HG03469 (cell line): ENCODE results near the gene ABCD3.
A peak's percentile ranks its signal among the peaks of the same experiment; 100 is the strongest.
"Not testable (repeated sequence)": the region's sequence is repeated elsewhere in the genome, so short reads cannot be mapped to it uniquely, and the experiment has no call there.

ENCODE experiments used
- ATAC-seq: cut with Tn5 transposase; IDR thresholded peaks from one replicate; pipeline ENCODE4 v1.9.1; 2021; ENCODE audit warnings: mild to moderate bottlenecking, moderate library complexity, moderate number of reproducible peaks; ENCODE audit not compliant: unreplicated experiment

The ABCD3 gene

DNA sequence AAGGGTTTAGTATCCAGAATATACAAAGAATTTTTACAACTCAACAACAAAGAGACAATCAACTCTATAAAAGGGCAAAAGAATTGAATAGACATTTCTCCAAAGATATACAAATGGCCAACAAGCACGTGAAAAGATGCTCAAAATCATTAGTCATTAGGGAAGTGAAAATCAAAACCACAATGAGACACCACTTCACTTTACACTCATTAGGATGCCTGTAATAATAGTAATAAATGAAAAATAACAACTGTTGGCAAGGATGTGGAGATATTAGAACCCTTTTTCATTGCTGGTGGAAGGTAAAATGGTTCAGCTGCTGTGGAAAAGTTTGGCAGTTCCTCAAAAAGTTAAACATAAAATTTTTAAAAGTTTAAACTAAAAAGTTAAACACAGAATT is 7.0 kb upstream of the ABCD3 start:
- peak; percentile 87 for ATAC-seq

DNA sequence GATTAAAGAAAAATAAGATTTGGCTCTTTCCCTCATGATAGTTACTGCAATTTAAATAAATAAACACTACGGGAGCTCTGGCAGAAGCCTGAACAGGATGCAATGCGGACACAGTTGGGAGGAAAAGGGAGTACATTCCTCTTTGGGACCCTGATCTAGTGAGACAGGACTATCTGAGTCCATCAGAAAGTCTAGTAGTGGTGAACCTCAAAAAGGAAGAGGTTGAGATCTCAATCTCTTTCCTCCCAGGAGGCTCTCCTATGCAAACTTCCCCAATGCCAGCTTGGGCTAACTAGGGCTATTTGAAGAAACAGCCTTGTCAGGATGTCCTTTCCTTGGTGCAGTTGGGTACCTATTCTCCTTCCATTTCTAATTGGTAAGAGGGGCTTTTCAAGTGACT is 4.9 kb upstream of the ABCD3 start:
- ATAC-seq = no peak

DNA sequence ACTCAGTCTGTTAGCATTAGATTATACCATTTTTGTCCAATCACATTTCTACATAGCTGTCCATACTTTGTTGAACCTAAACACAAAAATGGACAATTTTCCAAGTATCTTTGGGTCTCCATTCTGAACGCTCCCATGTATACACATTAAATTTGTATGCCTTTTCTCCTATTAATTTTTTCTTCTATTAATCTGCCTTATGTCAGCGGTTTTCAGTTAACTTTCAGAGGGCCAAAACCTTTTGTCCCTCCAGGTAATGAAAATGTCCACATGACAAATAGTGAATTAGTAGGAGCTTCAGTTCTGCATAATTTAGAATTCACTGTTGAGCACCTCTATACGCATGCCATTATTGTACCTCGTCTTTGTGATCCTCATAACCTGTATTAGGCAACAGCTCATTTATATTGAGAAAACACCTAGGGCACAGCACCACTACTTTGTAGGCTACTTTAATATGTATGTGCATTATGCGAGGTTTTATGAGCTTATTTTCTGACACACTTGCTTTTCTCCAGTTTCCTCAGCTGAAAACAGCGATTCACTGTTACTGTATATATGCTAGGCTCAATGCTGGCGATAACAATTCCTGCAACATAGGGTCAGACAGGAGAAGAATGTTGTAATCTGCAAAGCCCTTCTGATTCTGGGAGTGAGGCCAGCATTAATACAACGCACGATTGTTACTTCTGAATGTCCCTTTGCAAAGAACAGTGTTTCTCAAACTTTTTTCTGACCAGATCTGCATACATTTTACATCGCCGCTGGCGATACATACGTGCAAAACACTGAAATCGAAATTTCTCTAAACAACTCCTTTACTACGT is 1.1 kb upstream of the ABCD3 start:
- no peak for ATAC-seq

DNA sequence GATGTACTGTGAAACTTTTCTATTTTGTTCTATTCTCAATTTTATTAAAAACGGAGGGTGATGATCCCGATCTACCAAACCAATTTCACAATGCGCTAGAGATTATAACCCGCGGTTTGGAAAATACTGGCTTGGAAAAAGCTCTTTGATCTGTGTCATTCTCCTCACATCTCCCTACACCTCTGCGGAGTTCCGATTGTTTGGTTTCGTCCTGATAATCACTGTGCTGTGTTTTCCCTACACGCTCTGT is 536 bp upstream of the ABCD3 start:
- ATAC-seq = no peak

DNA sequence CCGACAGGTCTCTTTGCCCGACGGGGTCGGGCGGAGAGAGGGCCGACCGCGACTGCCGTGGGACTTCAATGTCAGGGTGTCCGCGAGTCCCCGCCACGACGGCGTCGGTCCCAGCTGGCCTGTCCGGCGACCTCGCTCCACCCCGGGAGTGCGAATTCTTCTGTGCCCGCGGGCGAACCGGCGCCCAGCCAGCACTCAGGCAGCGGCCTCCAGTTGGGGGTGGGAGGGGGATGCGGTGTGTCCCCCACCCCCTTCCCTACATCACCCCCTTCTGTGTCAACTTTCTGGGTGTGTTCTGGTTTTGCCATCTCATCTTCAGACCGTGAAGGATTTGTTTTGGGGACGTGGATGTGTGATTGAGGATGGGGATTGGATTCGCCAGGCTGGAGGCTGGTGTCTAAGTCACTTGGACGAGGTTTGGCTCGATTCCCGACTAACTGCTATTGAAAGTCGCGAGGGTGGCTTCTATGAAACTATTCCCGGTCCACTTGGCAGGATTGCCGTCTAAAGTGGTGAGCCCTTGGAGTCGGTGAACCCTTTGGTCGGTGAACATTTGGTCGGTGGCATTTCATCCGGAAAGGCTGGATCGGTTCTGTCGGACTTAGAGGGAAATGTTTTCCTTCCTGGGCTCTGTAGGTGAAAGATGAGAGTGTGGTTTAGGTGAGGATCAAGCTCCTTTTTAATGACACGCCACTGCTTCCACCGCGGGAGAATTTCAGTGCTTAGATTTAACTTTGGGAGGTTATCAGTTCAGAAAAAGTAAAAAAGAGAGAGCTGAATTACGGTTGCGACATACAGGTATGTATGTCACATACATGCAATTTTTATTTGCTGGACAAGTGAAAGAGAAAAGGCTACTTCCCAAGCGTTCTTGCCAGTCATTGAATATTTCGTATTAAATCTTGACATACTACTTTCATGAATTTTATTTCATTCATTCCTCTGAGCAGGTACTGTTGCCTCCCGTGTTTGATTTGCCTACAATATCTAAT is 771 bp downstream of the ABCD3 start:
- no peak for ATAC-seq

DNA sequence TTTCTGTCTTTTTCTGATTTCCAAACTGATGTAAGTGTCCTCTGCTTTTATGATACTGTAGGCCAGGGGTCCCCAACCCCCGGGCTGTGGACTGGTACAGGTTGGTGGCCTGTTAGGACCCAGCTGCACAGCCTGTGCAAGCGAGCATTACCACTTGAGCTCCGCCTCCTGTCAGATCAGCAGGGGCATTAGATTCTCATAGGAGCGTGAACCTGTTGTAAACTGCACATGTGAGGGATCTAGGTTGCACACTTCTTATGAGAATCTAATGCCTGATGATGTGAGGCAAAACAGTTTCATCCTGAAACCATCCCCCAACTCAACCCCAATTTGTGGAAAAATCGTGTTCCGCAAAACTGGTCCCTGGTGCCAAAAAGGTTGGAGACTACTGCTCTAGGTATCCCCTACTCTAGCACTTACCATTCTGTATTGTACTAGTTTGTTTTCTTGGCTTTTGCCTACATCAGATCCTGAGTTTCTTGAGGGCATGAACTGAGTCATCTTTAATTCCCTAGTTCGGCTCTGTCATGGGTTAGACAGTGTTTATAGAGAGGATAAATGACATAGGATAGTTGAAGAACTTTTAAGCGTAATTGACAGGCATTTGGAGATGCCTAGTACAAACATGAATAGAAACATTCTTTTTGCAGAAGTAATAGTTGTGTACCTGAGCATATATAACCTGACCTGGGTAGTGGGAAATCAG is 4.1 kb downstream of the ABCD3 start:
- no peak for ATAC-seq

DNA sequence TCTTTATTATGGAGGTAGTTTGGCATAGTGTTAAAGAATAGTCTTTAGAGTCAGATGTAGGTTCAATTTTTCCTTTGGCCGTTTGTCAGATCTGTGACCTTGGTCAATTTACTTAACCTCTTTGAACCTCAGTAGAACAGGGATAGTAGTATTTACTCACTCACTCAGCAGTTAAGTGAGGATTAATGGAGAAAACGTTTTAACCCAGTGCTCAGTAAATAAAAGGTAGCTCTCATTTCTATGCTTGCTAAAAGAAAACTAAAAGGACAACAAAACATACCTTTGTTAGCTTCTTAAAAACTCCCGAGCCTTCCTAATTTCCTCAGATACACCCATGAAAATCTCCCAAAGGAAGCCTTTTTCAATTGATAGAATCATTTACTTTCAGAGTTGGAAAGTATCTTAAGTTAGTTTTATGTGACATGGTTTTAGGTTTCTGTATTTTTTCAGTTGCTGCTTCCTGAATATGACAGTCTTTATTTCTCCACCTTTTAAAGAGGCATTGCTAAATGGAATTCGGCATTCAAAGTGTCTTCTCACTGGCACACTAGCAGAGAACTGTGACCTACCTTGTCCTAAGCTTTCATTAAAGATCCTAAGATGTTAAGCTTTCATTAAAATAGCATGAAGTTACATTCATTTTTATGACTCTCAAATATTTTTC is 7.8 kb downstream of the ABCD3 start:
- ATAC-seq = no peak

DNA sequence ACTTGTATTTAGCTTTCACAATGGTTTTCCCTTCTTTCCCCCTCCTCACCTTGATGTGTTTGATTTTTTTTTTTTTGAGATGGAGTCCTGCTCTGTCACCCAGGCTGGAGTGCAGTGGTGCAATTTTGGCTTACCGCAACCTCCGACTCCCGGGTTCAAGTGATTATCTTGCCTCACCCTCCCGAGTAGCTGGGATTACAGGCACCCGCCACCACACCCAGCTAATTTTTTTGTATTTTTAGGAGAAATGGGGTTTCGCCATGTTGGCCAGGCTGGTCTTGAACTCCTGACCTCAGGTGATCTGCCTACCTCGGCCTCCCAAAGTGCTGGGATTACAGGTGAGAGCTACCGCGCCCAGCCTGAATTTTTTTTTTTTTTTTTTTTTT is 8.3 kb downstream of the ABCD3 start:
- ATAC-seq = not testable (repeated sequence)

DNA sequence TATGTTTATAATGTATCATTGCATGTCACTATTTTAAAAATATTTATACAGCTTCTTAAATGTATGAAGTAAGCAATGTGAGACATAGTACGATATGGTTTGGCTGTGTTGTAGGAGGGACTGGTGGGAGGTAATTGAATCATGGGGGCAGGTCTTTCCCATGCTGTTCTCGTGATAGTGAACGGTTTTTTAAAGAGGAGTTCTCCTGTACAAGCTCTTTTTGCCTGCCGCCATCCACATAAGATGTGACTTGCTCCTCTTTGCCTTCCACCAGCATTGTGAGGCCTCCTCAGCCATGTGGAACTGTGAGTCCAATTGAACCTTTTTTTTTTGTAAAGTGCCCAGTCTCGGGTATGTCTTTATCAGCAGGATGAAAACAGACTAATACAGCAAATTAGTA is 10.3 kb downstream of the ABCD3 start:
- ATAC-seq = no peak

DNA sequence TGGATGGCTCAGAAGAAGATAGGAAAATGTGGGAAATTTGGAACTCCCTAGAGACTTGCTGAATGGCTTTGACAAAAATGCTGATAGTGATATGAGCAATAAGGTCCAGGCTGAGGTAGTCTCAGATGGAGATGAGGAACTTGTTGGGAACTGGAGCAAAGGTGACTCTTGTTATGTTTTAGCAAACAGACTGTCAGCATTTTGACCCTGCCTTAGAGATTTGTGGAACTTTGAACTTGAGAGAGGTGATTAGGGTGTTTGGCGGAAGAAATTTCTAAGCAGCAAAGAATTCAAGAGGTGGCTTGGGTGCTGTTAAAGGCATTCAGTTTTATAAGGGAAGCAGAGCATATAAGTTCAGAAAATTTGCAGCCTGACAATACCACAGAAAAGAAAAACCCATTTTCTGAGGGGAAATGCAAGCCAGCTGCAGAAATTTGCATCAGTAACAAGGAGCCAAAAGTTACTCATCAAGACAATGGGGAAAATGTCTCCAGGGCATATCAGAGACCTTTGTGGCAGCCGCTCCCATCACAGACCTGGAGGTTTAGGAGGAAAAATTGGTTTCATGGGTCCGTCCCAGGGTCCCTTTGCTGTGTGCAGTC is 10.8 kb downstream of the ABCD3 start:
- not testable (repeated sequence) for ATAC-seq

DNA sequence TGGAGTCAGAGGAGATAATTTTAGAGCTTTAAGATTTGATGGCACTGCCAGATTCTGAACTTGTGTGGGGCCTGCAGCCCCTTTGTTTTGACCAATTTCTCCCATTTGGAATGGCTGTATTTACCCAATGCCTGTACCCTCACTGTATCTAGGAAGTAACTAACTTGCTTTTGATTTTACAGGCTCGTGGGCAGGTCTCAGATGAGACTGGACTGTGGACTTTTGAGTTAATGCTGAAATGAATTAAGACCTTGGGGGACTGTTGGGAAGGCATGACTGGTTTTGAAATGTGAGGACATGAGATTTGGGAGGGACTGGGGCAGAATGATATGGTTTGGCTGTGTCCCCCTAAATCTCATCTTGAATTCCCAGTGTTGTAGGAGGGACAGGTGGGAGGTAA is 11.9 kb downstream of the ABCD3 start:
- not testable (repeated sequence) for ATAC-seq

DNA sequence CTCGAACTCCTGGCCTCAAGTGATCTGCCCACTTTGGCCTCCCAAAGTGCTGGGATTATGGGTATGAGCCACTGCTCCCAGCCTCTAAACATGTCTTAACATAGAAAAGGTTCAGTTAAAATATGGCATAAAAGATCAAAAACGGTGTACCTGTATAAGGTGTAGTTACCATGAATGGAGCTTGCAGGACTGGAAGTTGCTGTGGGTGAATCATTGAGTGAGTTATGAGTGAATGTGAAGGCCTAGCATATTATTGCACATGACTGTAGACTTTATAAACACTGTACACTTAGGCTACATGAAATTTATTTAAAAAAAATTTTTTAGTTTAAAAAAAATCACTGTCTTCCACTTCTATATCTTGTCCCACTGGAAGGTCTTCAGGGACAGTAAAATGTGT is 15.7 kb downstream of the ABCD3 start:
- no peak for ATAC-seq

DNA sequence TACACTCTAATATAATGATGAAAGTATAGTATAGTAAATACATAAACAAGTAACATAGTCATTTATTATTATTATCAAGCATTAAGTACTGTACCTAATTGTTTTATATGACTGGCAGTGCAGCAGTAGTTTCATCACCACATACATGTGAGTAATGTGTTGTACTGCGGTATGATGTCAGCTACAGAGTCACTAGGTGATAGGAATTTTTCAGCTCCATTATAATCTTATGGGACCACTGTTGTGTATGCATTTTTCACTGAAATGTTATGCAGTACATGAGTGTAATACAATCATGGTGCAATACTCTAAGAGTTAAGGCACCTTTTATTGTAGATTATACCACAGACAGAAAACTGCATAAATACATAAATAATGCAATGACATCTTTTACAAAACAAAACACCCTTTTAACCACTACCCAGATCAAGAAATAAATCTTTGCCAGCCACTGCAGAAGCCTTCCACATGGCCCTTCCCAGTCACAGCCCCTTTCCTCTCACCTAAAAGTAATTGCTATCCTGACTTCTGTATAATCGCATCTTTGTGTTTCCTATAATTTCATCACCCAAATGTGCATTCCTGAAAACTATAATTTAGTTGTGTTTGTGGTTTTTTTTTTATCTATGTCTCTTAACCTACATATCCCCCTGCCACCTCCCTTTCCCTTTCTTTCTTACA is 16.3 kb downstream of the ABCD3 start:
- ATAC-seq = no peak

DNA sequence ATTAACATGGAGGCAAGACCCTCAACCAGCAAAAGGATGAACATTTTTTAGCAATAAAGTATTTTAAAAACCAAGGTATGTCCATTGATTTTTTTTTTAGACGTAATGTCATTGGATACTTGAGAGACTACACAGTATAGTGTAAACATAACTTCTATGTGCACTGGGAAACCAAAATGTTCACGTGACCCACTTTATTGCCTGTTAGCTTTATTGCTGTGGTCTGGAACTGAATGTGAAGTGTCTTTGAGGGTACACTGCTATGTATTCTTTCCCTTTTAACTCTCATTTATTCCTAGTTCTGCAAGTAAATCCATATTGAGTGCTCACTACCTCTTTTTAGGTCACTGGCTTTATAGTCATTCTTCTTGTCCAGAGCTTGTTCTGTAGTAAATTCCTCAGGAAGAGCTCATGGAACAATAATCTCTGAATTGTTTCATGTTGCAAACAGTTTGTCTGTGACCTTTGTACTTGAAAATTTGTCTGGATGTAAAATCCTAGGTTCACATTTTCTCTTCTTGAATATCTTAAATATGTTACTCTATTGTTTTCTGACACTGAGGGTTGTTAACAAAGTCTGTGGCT is 20.6 kb downstream of the ABCD3 start:
- ATAC-seq = no peak

DNA sequence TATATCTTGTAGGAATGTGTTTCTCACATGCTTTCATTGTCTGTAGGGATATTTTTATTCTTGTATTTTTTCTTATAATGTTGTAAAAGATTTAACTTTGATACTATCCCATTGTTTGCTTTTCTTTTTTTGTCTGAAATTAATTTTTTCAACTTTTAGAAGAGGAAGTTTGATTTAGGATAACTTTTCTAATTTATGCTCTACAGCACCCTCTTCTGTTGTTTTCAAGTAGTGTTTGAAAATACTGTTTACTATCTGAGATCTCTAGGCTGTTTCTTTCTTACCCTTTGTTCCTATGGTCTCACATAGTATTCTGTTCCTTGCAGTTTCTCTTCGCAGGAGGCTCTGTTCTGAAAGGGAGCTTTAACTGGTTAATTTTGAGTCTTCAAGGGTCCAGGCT is 21.9 kb downstream of the ABCD3 start:
- no peak for ATAC-seq

DNA sequence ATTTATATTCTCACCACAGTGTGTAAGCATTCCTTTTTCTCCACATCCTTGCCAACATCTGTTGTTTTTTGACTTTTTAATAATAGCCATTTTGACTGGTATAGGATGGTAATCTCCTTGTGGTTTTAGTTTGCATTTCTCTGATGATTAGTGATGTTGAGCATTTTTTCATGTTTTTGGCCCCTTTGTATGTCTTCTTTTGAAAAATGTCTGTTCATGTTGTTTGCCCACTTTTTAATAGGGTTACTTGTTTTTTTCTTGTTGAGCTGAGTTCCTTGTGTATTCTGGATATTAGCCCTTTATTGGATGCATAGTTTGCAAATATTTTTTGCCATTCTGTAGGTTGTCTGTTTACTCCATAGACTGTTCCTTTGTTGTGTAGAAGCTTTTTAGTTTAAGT is 24.9 kb downstream of the ABCD3 start:
- ATAC-seq = not testable (repeated sequence)

DNA sequence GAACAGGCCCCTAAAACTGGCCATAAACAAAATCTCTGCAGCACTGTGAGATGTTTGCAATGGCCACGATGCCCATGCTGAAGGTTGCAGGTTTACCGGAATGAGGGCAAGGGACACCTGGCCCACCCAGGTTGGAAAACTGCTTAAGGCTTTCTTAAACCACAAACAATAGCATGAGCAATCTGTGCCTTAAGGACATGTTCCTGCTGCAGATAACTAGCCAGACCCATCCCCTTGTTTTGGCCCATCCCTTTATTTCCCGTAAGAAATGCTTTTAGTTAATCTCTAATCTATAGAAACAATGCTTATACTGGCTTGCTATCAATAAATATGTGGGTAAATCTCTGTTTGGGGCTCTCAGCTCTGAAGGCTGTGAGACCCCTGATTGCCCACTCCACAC is 26.6 kb downstream of the ABCD3 start:
- ATAC-seq = not testable (repeated sequence)

DNA sequence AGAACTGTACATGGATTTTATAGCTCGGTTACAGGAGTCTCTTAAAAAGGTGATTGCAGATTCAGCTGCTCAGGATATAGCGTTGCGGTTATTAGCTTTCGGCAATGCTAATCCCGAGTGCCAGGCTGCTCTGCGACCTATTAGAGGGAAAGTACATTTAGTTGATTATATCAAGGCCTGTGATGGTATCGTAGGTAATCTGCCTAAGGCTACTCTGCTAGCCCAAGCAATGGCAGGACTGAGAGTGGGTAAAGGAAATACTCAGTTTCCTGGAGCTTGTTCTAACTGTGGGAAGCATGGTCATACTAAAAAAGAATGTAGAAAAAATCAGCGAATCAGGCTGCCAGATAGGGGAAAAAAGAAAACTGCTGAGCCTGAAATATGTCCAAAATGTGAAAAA is 27.5 kb downstream of the ABCD3 start:
- ATAC-seq = not testable (repeated sequence)

DNA sequence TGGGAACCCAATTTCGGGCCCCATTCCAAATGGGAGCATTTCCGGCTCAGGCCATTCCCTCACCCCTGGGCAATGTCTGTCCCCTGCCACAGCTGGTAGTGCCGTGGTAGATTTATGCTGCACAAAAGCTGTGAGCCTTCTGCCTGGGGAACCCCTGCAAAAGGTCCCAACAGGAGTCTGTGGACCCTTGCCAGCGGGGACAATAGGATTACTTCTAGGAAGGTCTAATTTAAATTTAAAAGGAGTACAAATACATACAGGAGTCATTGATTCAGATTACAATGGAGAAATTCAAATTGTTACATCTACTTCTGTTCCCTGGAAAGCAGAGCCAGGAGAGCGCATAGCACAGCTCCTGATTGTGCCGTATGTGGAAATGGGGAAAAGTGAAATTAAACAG is 28.0 kb downstream of the ABCD3 start:
- ATAC-seq = not testable (repeated sequence)

DNA sequence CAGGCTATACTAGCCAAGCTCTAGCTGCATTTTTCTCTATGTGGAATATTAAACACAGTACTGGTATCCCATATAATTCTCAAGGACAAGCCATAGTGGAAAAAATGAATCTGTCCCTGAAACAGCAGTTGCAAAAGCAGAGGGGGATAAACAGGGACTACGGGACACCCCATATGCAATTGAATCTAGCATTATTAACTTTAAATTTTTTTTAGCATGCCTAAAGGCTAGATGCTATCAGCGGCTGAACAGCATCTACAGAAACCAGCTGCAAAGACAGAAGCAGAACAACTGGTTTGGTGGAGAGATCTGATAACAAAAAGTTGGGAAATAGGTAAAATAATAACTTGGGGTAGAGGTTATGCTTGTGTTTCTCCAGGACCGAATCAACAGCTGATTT is 30.6 kb downstream of the ABCD3 start:
- ATAC-seq = not testable (repeated sequence)
